GM19351 (cell line): Measurements from ENCODE around the gene CRYGN.

Experiments
- ATAC-seq: cut with Tn5 transposase; IDR thresholded peaks from one replicate; pipeline ENCODE4 v1.9.1; 2021; ENCODE audit warnings: mild to moderate bottlenecking, moderate library complexity; ENCODE audit not compliant: unreplicated experiment

CRYGN gene

GRCh38 chr7:151427705-151428377 is 12.1 kb downstream of the CRYGN start:
- ATAC-seq = no peak

- no peak for ATAC-seq
These were observed 12.8 kb downstream of the CRYGN start for GRCh38 chr7:151426904-151427704.

- no peak for ATAC-seq
These were observed 13.5 kb downstream of the CRYGN start for GRCh38 chr7:151426441-151426903.

- no peak for ATAC-seq
These were observed 14.1 kb downstream of the CRYGN start for GRCh38 chr7:151425670-151426440.

- ATAC-seq = no peak
These were observed 15.1 kb downstream of the CRYGN start for GRCh38 chr7:151424799-151425198.

GRCh38 chr7:151423936-151424335 is 16.0 kb downstream of the CRYGN start:
- no peak for ATAC-seq

- ATAC-seq = no peak
These were observed 16.7 kb downstream of the CRYGN start for GRCh38 chr7:151423226-151423625.

GRCh38 chr7:151422212-151422611 is 17.7 kb downstream of the CRYGN start:
- no peak for ATAC-seq

- no peak for ATAC-seq
These were observed 19.8 kb downstream of the CRYGN start for GRCh38 chr7:151420144-151420543.

- ATAC-seq = no peak
These were observed 23.0 kb downstream of the CRYGN start for GRCh38 chr7:151416941-151417315.

GRCh38 chr7:151416112-151416940 is 23.6 kb downstream of the CRYGN start:
- ATAC-seq = no peak

- no peak for ATAC-seq
These were observed 24.4 kb downstream of the CRYGN start for GRCh38 chr7:151415375-151416105.

- no peak for ATAC-seq
These were observed 26.7 kb downstream of the CRYGN start for GRCh38 chr7:151413241-151413640.

GRCh38 chr7:151412318-151412717 is 27.6 kb downstream of the CRYGN start:
- no peak for ATAC-seq

- ATAC-seq = no peak
These were observed 28.4 kb downstream of the CRYGN start for GRCh38 chr7:151411551-151411950.

GRCh38 chr7:151410405-151411390 is 29.2 kb downstream of the CRYGN start:
- no peak for ATAC-seq

GRCh38 chr7:151409667-151410404 is 30.1 kb downstream of the CRYGN start, which contains the start of gene WDR86:
WDR86 (minus strand) TSS chr7:151410038; CDS start chr7:151409589, 449 bp downstream.
- no peak for ATAC-seq
